Measurements from ENCODE around the gene C3orf20.

The C3orf20 gene

DNA sequence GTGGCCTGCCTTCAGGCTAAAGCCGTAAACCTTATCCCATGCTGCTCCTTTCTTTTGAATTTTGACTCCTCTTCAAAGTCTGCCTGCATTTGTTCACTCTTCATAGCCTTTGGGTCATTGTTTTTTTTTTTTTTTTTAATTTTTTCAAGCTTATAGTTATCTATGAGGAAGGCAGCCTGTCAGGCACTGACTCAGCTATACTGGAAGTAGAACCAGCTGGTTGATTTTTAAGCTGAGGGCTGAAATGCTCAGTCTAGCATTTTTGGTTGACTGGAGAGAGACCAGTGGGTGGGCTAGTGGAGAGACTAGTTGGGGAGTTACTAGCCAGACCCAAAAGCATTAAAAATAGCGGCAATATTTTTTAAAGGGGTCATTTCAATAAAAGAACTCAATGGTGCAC is 44.1 kb downstream of the C3orf20 start:
- TF ChIP-seq CEBPB (IDR thresholded peaks at IDR 0.05), result no peak
- no peak for TF ChIP-seq NFIC (IDR thresholded peaks at IDR 0.05)
- TF ChIP-seq EGR1 (IDR thresholded peaks at IDR 0.05), result no peak
- TF ChIP-seq RAD21 (IDR thresholded peaks at IDR 0.05; ENCODE audit: low read depth), result no peak
- no peak for TF ChIP-seq YY1 (IDR thresholded peaks at IDR 0.05; ENCODE audit: low read depth)
- no peak for TF ChIP-seq TAF1 (IDR thresholded peaks at IDR 0.05; ENCODE audit: low read depth)
- TF ChIP-seq REST (IDR thresholded peaks at IDR 0.05; ENCODE audit: low read depth), result no peak
- TF ChIP-seq EP300 (IDR thresholded peaks at IDR 0.05; ENCODE audit: borderline replicate concordance), result no peak
- TF ChIP-seq, protein P1, sequence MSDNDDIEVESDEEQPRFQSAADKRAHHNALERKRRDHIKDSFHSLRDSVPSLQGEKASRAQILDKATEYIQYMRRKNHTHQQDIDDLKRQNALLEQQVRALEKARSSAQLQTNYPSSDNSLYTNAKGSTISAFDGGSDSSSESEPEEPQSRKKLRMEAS (IDR thresholded peaks at IDR 0.05), result no peak
- TF ChIP-seq FOXM1 (IDR thresholded peaks at IDR 0.05; ENCODE audit: borderline replicate concordance, low read depth), result no peak
- TF ChIP-seq TCF12 (IDR thresholded peaks at IDR 0.05; ENCODE audit: low read depth), result no peak
- no peak for TF ChIP-seq ZBTB7A (IDR thresholded peaks at IDR 0.05; ENCODE audit: low read depth)
- no peak for TF ChIP-seq TEAD4 (IDR thresholded peaks at IDR 0.05)
- TF ChIP-seq CREB1 (IDR thresholded peaks at IDR 0.05; ENCODE audit: low read depth), result no peak
- no peak for TF ChIP-seq USF1 (IDR thresholded peaks at IDR 0.05)

- TF ChIP-seq FOXM1 (IDR thresholded peaks at IDR 0.05; ENCODE audit: borderline replicate concordance, low read depth) (no peak), USF1 (IDR thresholded peaks at IDR 0.05) (no peak), TAF1 (IDR thresholded peaks at IDR 0.05; ENCODE audit: low read depth) (no peak), YY1 (IDR thresholded peaks at IDR 0.05; ENCODE audit: low read depth) (no peak), NFIC (IDR thresholded peaks at IDR 0.05) (no peak), REST (IDR thresholded peaks at IDR 0.05; ENCODE audit: low read depth) (no peak), ZBTB7A (IDR thresholded peaks at IDR 0.05; ENCODE audit: low read depth) (no peak), TCF12 (IDR thresholded peaks at IDR 0.05; ENCODE audit: low read depth) (no peak), CREB1 (IDR thresholded peaks at IDR 0.05; ENCODE audit: low read depth) (no peak), EP300 (IDR thresholded peaks at IDR 0.05; ENCODE audit: borderline replicate concordance) (no peak)
- TF ChIP-seq, protein P1 (IDR thresholded peaks at IDR 0.05), result no peak
Observed at GRCh38 chr3:14721126-14721864, 46.4 kb downstream of the C3orf20 start.

DNA sequence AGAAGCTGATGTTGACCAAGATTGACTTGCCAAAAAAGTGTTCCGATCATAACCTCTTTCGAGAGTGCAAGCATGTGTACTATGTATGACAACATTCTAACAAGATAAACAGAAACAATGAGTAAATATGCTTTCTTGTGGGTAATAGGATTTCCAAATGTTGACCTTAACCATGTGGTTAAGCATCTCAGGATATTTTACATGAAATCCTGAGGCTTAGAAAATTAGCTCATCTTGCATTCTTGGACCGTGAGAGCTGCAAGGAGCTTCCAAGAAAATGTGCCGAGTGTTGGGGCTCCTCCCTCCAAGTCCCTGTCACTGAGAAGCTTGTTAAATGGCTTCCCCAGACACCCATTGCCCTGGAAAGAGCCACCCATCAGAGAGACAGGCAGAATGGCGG is 50.1 kb downstream of the C3orf20 start:
- TF ChIP-seq EGR1 (IDR thresholded peaks at IDR 0.05) (no peak), REST (IDR thresholded peaks at IDR 0.05; ENCODE audit: low read depth) (no peak), TEAD4 (IDR thresholded peaks at IDR 0.05) (no peak), RAD21 (IDR thresholded peaks at IDR 0.05; ENCODE audit: low read depth) (no peak), NFIC (IDR thresholded peaks at IDR 0.05) (no peak), CEBPB (IDR thresholded peaks at IDR 0.05) (no peak), EP300 (IDR thresholded peaks at IDR 0.05; ENCODE audit: borderline replicate concordance) (no peak), TCF12 (IDR thresholded peaks at IDR 0.05; ENCODE audit: low read depth) (no peak), CREB1 (IDR thresholded peaks at IDR 0.05; ENCODE audit: low read depth) (no peak), FOXM1 (IDR thresholded peaks at IDR 0.05; ENCODE audit: borderline replicate concordance, low read depth) (no peak), TAF1 (IDR thresholded peaks at IDR 0.05; ENCODE audit: low read depth) (no peak), YY1 (IDR thresholded peaks at IDR 0.05; ENCODE audit: low read depth) (no peak), ZBTB7A (IDR thresholded peaks at IDR 0.05; ENCODE audit: low read depth) (no peak), USF1 (IDR thresholded peaks at IDR 0.05) (no peak)
- TF ChIP-seq, protein P1 (IDR thresholded peaks at IDR 0.05), result no peak

All from Ishikawa (cell line).